GM19395 (cell line): Measurements from ENCODE around the gene CDH13.

Experiments
- ATAC-seq: cut with Tn5 transposase; IDR thresholded peaks from one replicate; pipeline ENCODE4 v1.9.1; 2021; ENCODE audit warnings: mild to moderate bottlenecking, moderate library complexity; ENCODE audit not compliant: unreplicated experiment

CDH13 gene

GRCh38 chr16:82732461-82732860 lies 105.7 kb downstream of the CDH13 start:
- ATAC-seq, result no peak

- ATAC-seq, result no peak
These were observed 108.4 kb downstream of the CDH13 start for GRCh38 chr16:82735186-82735585.

GRCh38 chr16:82735673-82736091 lies 108.9 kb downstream of the CDH13 start:
- ATAC-seq, result no peak

- no peak for ATAC-seq
These were observed 109.5 kb downstream of the CDH13 start for GRCh38 chr16:82736224-82736623.

GRCh38 chr16:82738699-82739098 lies 111.9 kb downstream of the CDH13 start:
- ATAC-seq, result no peak

GRCh38 chr16:82741073-82741615 lies 114.4 kb downstream of the CDH13 start:
- ATAC-seq, result no peak

GRCh38 chr16:82744958-82745357 lies 118.2 kb downstream of the CDH13 start:
- no peak for ATAC-seq

- no peak for ATAC-seq
These were observed 121.3 kb downstream of the CDH13 start for GRCh38 chr16:82748026-82748425.

- ATAC-seq, result no peak
These were observed 123.3 kb downstream of the CDH13 start for GRCh38 chr16:82750068-82750467.

- ATAC-seq, result no peak
These were observed 124.3 kb downstream of the CDH13 start for GRCh38 chr16:82751020-82751419.

- no peak for ATAC-seq
These were observed 125.4 kb downstream of the CDH13 start for GRCh38 chr16:82752172-82752571.

- no peak for ATAC-seq
These were observed 127.1 kb downstream of the CDH13 start for GRCh38 chr16:82753821-82754220.

- ATAC-seq, result no peak
These were observed 128.1 kb downstream of the CDH13 start for GRCh38 chr16:82754716-82755513.

- no peak for ATAC-seq
These were observed 129.0 kb downstream of the CDH13 start for GRCh38 chr16:82755570-82756282.

GRCh38 chr16:82756283-82756599 lies 129.5 kb downstream of the CDH13 start:
- no peak for ATAC-seq

GRCh38 chr16:82758406-82758805 lies 131.6 kb downstream of the CDH13 start:
- no peak for ATAC-seq

- no peak for ATAC-seq
These were observed 132.1 kb downstream of the CDH13 start for GRCh38 chr16:82758904-82759303.

GRCh38 chr16:82761236-82761635 lies 134.5 kb downstream of the CDH13 start:
- ATAC-seq, result no peak

GRCh38 chr16:82761858-82762257 lies 135.1 kb downstream of the CDH13 start:
- ATAC-seq, result no peak

- no peak for ATAC-seq
These were observed 136.6 kb downstream of the CDH13 start for GRCh38 chr16:82763371-82763770.

GRCh38 chr16:82767198-82767597 lies 140.4 kb downstream of the CDH13 start:
- ATAC-seq, result no peak

GRCh38 chr16:82767808-82768207 lies 141.0 kb downstream of the CDH13 start:
- ATAC-seq, result no peak
